ENCODE measurements around the gene GRPR. TPM values are rescaled to one million over a fixed set of nuclear protein-coding genes. Genes with fewer than 3 reads are reported as not detected.
"Not testable (repeated sequence)": the region's sequence is repeated elsewhere in the genome, so short reads cannot be mapped to it uniquely, and the experiment has no call there.

Gene GRPR
- total RNA-seq, 1 donor from 2014 or later = 2.2 TPM

DNA sequence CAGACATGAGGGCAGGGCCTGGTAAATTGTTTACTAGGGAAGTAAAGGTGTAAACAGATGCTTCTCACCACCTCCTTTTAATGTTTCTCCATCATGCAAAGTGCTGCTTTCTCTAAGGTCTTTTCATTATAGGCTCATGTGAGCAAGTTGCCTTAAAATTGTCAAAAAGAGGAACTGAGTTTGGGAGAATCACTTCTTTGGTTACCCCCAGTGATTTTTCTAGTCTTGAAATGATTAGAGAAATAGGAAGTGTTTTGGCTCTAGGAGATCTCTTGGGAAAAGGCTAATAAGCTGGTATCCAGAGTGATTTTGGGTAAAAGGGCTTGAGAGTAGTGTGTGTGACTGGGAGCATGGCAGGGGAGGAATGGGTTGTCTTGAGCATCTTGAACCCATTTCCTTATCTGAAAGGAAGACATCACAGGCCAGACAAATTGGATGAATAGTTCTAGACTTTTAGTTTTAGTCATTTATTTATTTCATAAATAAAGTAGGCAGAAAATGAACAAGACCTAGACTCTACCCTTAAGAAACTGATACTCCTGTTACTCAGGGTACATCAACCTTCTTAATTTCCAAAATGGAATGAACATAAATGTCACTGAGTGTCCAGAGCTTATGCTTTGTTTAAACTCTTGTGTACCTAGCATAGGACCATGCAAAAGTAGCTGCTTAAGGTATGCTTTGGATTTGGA, 14.2 kb downstream of the GRPR start:
- DNase-seq = no peak

GRCh38 chrX:16138108-16138427, 14.7 kb downstream of the GRPR start:
- no peak for DNase-seq

DNA sequence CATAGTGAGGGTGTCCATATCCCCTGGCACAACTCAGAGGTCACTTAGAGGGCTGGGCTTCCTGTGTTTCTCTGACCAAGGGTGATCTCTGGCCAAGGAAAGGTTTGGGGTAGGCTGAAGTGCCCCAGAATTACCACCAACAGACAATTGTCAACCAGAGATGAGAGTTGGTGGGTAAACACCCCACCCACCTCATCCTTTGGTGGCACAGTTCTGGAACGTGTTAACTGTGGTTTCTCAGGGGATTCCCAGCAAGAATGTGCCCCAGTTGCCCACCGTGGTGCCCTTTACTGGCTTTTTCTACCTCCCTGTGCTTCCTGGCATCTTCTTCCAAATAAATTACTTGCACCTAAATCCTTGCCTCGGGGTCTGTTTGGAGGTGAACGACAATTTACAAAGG, 17.1 kb downstream of the GRPR start:
- DNase-seq = no peak

- no peak for DNase-seq
Measured at GRCh38 chrX:16140983-16141382, 17.6 kb downstream of the GRPR start.

GRCh38 chrX:16141422-16142245, 18.3 kb downstream of the GRPR start:
- DNase-seq = no peak

- no peak for DNase-seq
Measured at GRCh38 chrX:16142246-16142558, 18.8 kb downstream of the GRPR start.

GRCh38 chrX:16143968-16144367, 20.6 kb downstream of the GRPR start:
- no peak for DNase-seq

DNA sequence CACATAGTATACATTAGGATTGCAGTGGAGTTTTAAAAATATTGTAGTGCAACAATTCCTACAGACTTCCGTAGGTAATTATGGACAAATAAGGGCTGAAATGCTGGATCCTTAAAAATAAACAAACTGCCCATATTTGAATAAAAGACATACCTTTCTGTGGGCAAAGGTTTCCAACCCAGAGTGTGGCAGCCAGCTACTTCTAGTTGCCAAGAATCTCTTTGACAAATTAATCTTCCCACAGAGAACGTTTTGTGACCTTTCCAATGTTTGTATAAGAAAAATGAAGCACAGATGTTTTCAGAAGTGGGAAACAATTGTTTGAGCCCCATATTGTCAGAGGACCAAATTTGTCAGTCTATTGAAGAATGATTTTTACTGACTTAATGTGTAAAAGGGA, 21.1 kb downstream of the GRPR start:
- DNase-seq = no peak

DNA sequence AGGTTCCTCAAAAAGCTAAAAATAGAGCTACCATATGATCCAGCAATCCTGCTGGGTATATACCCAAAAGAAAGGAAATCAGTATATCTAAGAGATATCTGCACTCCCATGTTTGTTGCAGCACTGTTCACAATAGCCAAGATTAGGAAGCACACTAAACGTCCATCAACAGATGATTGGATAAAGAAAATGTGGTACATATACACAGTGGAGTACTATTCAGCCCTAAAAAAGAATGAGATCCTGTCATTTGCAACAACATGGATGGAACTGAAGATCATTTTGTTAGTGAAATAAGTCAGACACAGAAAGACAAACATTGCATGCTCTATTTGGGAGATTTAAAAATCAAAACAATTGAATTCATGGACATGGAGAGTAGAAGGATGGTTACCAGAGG, 21.7 kb downstream of the GRPR start:
- not testable (repeated sequence) for DNase-seq

- DNase-seq = no peak
Measured at GRCh38 chrX:16145656-16146055, 22.3 kb downstream of the GRPR start.

DNA sequence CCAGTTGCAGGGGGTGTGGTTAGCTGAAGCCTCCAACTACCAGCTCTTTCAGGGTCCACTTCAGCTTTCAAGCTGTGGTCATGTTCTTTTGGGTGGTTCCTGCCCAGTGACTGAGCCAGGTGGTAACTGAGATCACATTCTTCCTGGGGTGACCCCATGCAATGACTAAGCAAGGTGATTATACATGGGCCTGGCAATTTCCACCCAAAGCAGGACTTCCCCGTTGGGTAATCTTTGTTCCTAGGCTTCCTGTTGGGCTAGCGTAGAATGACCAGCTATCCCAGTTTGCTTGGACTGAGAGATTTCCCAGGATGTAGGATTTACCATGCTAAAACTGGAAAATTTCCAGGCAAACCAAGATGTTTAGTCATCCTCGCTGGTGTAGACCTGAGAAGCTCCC, 25.5 kb downstream of the GRPR start:
- DNase-seq = no peak

- no peak for DNase-seq
Measured at GRCh38 chrX:16155581-16156096, 32.3 kb downstream of the GRPR start.

GRCh38 chrX:16156692-16157331, 33.4 kb downstream of the GRPR start:
- DNase-seq = no peak

- DNase-seq = no peak
Measured at GRCh38 chrX:16160729-16161128, 37.4 kb downstream of the GRPR start.

DNA sequence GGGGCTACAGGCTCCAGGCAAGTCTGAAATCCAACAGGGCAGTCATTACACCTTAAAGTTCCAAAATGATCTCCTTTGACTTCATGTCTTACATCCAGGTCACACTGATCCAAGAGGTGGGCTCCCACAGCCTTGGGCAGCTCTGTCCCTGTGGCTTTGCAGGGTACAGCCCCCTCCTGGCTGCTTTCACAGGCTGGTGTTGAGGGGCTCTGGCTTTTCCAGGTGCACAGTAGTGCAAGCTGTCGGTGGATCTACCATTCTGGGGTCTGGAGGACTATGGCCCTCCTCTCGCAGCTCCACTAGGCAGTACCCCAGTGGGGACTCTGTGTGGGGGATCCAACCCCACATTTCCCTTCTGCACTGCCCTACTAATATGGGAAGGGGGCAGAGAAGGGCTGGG, 37.8 kb downstream of the GRPR start:
- not testable (repeated sequence) for DNase-seq

DNA sequence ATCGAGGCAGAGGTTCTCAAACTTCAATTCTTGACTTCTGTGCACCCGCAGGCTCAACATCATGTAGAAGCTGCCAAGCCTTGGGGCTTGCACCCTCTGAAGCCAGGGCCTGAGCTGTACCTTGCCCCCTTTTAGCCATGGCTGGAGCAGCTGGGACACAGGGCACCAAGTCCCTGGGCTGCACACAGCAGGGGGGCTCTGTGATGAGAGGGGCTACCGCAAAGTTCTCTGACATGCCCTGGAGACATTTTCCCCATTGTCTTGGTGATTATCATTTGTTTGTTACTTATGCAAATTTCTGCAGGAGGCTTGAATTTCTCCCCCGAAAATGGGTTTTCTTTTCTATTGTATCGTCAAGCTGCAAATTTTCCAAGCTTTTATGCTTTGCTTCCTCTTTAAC, 39.0 kb downstream of the GRPR start:
- DNase-seq = no peak

- DNase-seq = no peak
Measured at GRCh38 chrX:16164748-16165147, 41.4 kb downstream of the GRPR start.

DNA sequence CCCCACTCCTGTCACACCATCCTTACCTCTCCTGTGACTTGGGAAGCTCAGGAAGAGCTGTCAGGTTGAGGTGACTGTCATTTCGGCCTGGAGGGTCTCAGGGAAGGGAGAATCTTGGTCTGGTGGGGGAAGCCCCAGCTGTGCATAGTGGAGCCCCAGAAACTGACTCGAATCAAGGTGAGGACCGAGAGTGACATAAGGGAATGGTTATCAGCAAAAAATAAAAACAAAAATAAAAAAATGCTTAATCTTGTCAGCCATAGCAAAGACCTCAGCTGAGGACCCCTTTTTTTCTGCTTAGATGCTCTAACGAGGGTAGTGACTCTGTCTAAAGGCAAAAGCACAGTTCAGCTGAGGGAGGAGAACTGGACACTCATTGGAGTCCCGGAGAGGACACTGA, 43.8 kb downstream of the GRPR start, which contains the start of gene MAGEB17:
Gene MAGEB17 (plus strand): TSS at position 301 of the 400 bp plus-strand sequence. CDS start 2,902 bp downstream, outside the sequence.
- DNase-seq = no peak

DNA sequence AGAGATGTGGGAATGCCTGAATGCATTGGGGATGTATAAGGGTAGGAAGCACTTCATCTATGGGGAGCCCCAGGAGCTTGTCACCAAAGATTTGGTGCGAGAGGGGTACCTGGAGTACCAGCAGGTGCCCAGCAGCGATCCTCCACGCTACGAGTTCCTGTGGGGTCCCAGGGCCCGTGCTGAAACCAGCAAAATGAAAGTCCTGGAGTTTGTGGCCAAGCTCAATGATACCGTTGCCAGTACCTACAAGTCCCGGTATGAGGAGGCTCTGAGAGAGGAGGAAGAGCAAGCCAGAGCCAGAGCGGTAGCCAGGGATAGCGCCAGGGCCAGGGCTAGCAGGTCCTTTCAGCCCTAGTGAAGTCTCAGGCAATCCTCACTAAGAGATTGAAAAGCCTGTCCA, 47.7 kb downstream of the GRPR start:
- no peak for DNase-seq

GRCh38 chrX:16171944-16172343, 48.6 kb downstream of the GRPR start:
- DNase-seq = no peak

GRCh38 chrX:16172391-16172790, 49.0 kb downstream of the GRPR start:
- no peak for DNase-seq

- no peak for DNase-seq
Measured at GRCh38 chrX:16175329-16176061, 52.1 kb downstream of the GRPR start.

DNA sequence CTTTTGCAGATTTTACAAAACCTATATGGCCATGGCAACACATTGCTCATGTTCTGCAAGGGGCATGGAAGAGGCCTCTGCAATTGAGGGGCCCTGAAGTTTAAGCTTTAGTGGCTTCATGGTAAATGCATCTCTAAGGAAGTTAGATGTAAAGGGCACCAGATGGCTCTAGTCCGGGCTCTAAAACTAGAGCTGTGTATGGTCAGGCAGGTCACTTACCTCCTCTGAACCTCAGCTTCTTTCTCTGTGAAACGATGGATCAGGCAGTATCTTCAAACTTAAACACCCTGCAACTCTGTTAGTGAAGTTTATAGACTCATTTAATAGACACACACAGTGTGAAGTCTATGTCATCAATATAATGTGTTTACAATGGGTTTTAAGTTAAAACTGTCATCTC, 53.9 kb downstream of the GRPR start:
- no peak for DNase-seq

Measured in occipital lobe (tissue), 2 donors.